H9 (cell line): ENCODE measurements around the gene RDH12. TPM values are rescaled to one million over a fixed set of nuclear protein-coding genes. Genes with fewer than 3 reads are reported as not detected.

ENCODE experiments used
- DNase-seq: peaks from one replicate; pipeline ENCODE4 v3.0.0-alpha.2; 2017
- H2AFZ ChIP-seq: one replicate; pipeline ENCODE4 v1.6.1; 2013; ENCODE audit warnings: mild to moderate bottlenecking, low read length, control low read depth, moderate library complexity
- H2AK5ac ChIP-seq: 2 replicates; pipeline ENCODE4 v1.6.1; 2013; ENCODE audit warnings: low read length, control low read depth, mixed read lengths; ENCODE audit not compliant: insufficient read length
- H2BK120ac ChIP-seq: one replicate; pipeline ENCODE4 v1.6.1; 2013; ENCODE audit warnings: low read depth, mild to moderate bottlenecking, low read length, control low read depth, inconsistent platforms; ENCODE audit not compliant: poor library complexity, severe bottlenecking
- H2BK12ac ChIP-seq: 2 replicates; pipeline ENCODE4 v1.6.1; 2013; ENCODE audit warnings: low read length, control low read depth, mixed read lengths, low read depth; ENCODE audit not compliant: insufficient read length
- H2BK15ac ChIP-seq: 2 replicates; pipeline ENCODE4 v1.6.1; 2013; ENCODE audit warnings: low read depth, low read length, control low read depth
- H2BK20ac ChIP-seq: one replicate; pipeline ENCODE4 v1.6.1; 2013; ENCODE audit warnings: low read depth, mild to moderate bottlenecking, low read length, control low read depth, inconsistent platforms; ENCODE audit not compliant: poor library complexity, severe bottlenecking
- H2BK5ac ChIP-seq: 2 replicates; pipeline ENCODE4 v1.6.1; 2013; ENCODE audit warnings: low read length, control low read depth, mixed read lengths; ENCODE audit not compliant: insufficient read length
- H3K14ac ChIP-seq: 2 replicates; pipeline ENCODE4 v1.6.1; 2013; ENCODE audit warnings: low read length, control low read depth; ENCODE audit not compliant: insufficient read depth
- H3K18ac ChIP-seq: 2 replicates; pipeline ENCODE4 v1.6.1; 2013; ENCODE audit warnings: low read depth, mild to moderate bottlenecking, mixed read lengths, low read length, control low read depth; ENCODE audit not compliant: insufficient read length
- H3K23ac ChIP-seq: 2 replicates; pipeline ENCODE4 v1.6.1; 2013; ENCODE audit warnings: low read length, control low read depth, mixed read lengths, low read depth; ENCODE audit not compliant: insufficient read length
- H3K23me2 ChIP-seq: 2 replicates; pipeline ENCODE4 v1.6.1; 2013; ENCODE audit warnings: low read depth, mild to moderate bottlenecking, mixed read lengths, low read length, control low read depth; ENCODE audit not compliant: insufficient read length, poor library complexity, severe bottlenecking
- H3K27ac ChIP-seq: 2 replicates; pipeline ENCODE4 v1.5.1; 2013; ENCODE audit warnings: low read length, control low read depth, mixed read lengths, low read depth; ENCODE audit not compliant: insufficient read length
- H3K27me3 ChIP-seq: 2 replicates; pipeline ENCODE4 v1.6.1; 2013; ENCODE audit warnings: low read length, control low read depth, inconsistent platforms; ENCODE audit not compliant: insufficient read depth
- H3K4ac ChIP-seq: 2 replicates; pipeline ENCODE4 v1.6.1; 2013; ENCODE audit warnings: low read depth, mild to moderate bottlenecking, control low read depth, inconsistent platforms, low read length, moderate library complexity
- H3K4me1 ChIP-seq: 2 replicates; pipeline ENCODE4 v1.6.1; 2013; ENCODE audit warnings: low read length, control low read depth, inconsistent platforms; ENCODE audit not compliant: insufficient read depth
- H3K4me2 ChIP-seq: 2 replicates; pipeline ENCODE4 v1.6.1; 2013; ENCODE audit warnings: low read length, control low read depth, mixed read lengths; ENCODE audit not compliant: insufficient read length, insufficient read depth
- H3K56ac ChIP-seq: 2 replicates; pipeline ENCODE4 v1.6.1; 2013; ENCODE audit warnings: low read depth, mild to moderate bottlenecking, mixed read lengths, low read length, control low read depth; ENCODE audit not compliant: insufficient read length
- H3K79me1 ChIP-seq: 2 replicates; pipeline ENCODE4 v1.6.1; 2013; ENCODE audit warnings: low read depth, mild to moderate bottlenecking, moderate library complexity, low read length, control low read depth, inconsistent platforms; ENCODE audit not compliant: insufficient read depth, poor library complexity, severe bottlenecking
- H3K79me2 ChIP-seq: 2 replicates; pipeline ENCODE4 v1.6.1; 2013; ENCODE audit warnings: low read length, control low read depth, inconsistent platforms; ENCODE audit not compliant: insufficient read depth
- H3K9ac ChIP-seq: 2 replicates; pipeline ENCODE4 v1.6.1; 2013; ENCODE audit warnings: low read length, control low read depth, mixed read lengths; ENCODE audit not compliant: insufficient read length; ENCODE audit errors: extremely low read depth
- H3K9me3 ChIP-seq: one replicate; pipeline ENCODE4 v1.6.1; 2013; ENCODE audit warnings: low read depth, low read length, inconsistent platforms; ENCODE audit not compliant: control insufficient read depth
- H3T11ph ChIP-seq: one replicate; pipeline ENCODE4 v1.6.1; 2013; ENCODE audit warnings: mild to moderate bottlenecking, low read length, control low read depth, inconsistent platforms
- H4K20me1 ChIP-seq: one replicate; pipeline ENCODE4 v1.6.1; 2013; ENCODE audit not compliant: control insufficient read depth, insufficient read length, insufficient read depth
- H4K5ac ChIP-seq: 2 replicates; pipeline ENCODE4 v1.6.1; 2013; ENCODE audit warnings: low read depth, mild to moderate bottlenecking, mixed read lengths, low read length, control low read depth; ENCODE audit not compliant: insufficient read length
- H4K8ac ChIP-seq: replicated peaks from 2 replicates; pipeline ENCODE4 v1.6.1; 2013; ENCODE audit warnings: low read length, control low read depth, mixed read lengths, low read depth; ENCODE audit not compliant: insufficient read length
- H4K91ac ChIP-seq: 2 replicates; pipeline ENCODE4 v1.6.1; 2013; ENCODE audit warnings: low read depth, mild to moderate bottlenecking, moderate library complexity, mixed read lengths, low read length, control low read depth; ENCODE audit not compliant: insufficient read length
- H3K27ac Mint-ChIP-seq, 3 experiments: 2 replicates in 2 of 3; 3 replicates in 1 of 3; pipeline ENCODE4 v1.8.0; 2020 to 2021; ENCODE audit warnings: mixed read lengths in 3 of 3, mild to moderate bottlenecking in 1 of 3, moderate library complexity in 1 of 3
- H3K27me3 Mint-ChIP-seq: 2 replicates; pipeline ENCODE4 v1.8.0; 2021; ENCODE audit warnings: low read depth, mild to moderate bottlenecking, moderate library complexity, mixed read lengths
- H3K36me3 Mint-ChIP-seq, 3 experiments: 2 replicates in 2 of 3; 3 replicates in 1 of 3; pipeline ENCODE4 v1.8.0; 2020 to 2021; ENCODE audit warnings: low read depth in 3 of 3, mixed read lengths in 3 of 3; ENCODE audit not compliant: insufficient read depth in 1 of 3
- H3K4me1 Mint-ChIP-seq, 2 experiments: 2 replicates each; pipeline ENCODE4 v1.8.0; 2020; ENCODE audit warnings: mixed read lengths in 2 of 2
- H3K4me3 Mint-ChIP-seq, 2 experiments: 2 replicates in 1 of 2; 3 replicates in 1 of 2; pipeline ENCODE4 v1.8.0; 2020 to 2021; ENCODE audit warnings: mild to moderate bottlenecking in 2 of 2, mixed read lengths in 2 of 2, moderate library complexity in 1 of 2
- H3K9me3 Mint-ChIP-seq, 2 experiments: 2 replicates in 1 of 2; 3 replicates in 1 of 2; pipeline ENCODE4 v1.8.0; 2020; ENCODE audit warnings: mild to moderate bottlenecking in 2 of 2, mixed read lengths in 2 of 2, moderate library complexity in 1 of 2
- CTCF ChIP-seq: fragments of 200-600 bp; sonication (generic); conservative IDR thresholded peaks from 3 replicates; pipeline ENCODE4 v1.8.0; 2021; ENCODE audit warnings: antibody characterized with exemption, mild to moderate bottlenecking
- WGBS: extraction: QIAGEN DNeasy Blood & Tissue Kit; methylation state at CpG from one replicate; pipeline ENCODE4 v1.1.7; 2013; ENCODE audit warnings: missing lambda C conversion rate, low lambda C conversion rate, mixed read lengths; ENCODE audit not compliant: insufficient read length; ENCODE audit errors: extremely low coverage; 5-methylcytosine and 5-hydroxymethylcytosine counted together
- total RNA-seq: library from RNA; stranded (reverse); gene quantifications from 2 replicates; pipeline ENCODE4 v1.2.1, GENCODE V29; 2021

Gene RDH12
- total RNA-seq, 1 experiment from 2014 or later = 0.74 TPM

- H4K91ac ChIP-seq = no peak overlapping the region
- H2BK20ac ChIP-seq = no peak overlapping the region
- no peak overlapping the region for H3K4ac ChIP-seq
- H2BK12ac ChIP-seq = no peak overlapping the region
- no peak overlapping the region for H2AFZ ChIP-seq
- H3K27ac ChIP-seq = no peak overlapping the region
- no peak for TF ChIP-seq CTCF
- WGBS = no CpG with 5 or more reads among the region's 3 CpGs
- H4K8ac ChIP-seq = no peak overlapping the region
- H4K5ac ChIP-seq = no peak overlapping the region
- H2BK120ac ChIP-seq = no peak overlapping the region
- Mint-ChIP-seq H3K36me3 (peaks cover 29 to 77% (median 69%) of the 10 kb centered on the region in 3 experiments), H3K4me1 (peaks cover 3 to 5% of the 10 kb centered on the region in 2 experiments; a peak in 2 of 4 replicates), H3K9me3 (no peaks in the 10 kb centered on the region; a peak in 1 of 5 replicates), H3K27ac (no peak overlapping the region), H3K4me3 (no peak overlapping the region), H3K27me3 (no peaks in the 10 kb centered on the region; the same call in 1 of the 2 replicates)
- peaks cover under 1% of the 10 kb centered on the region for H3K23me2 ChIP-seq
- H3K14ac ChIP-seq = no peak overlapping the region
- no peak for DNase-seq
- no peak overlapping the region for H2BK5ac ChIP-seq
- H3K79me2 ChIP-seq = no peaks in the 10 kb centered on the region; the same call in 1 of the 2 replicates
- no peak overlapping the region for H3K4me2 ChIP-seq
- H3K18ac ChIP-seq = no peak overlapping the region
- no peaks in the 10 kb centered on the region for H3K27me3 ChIP-seq
- H3K4me1 ChIP-seq = peaks cover 2% of the 10 kb centered on the region; the same call in 1 of the 2 replicates
- H3K9me3 ChIP-seq = no peaks in the 10 kb centered on the region
- H4K20me1 ChIP-seq = peaks cover 2% of the 10 kb centered on the region
- H3K56ac ChIP-seq = no peak overlapping the region
- no peak overlapping the region for H3T11ph ChIP-seq
- H3K23ac ChIP-seq = no peak overlapping the region
- H3K9ac ChIP-seq = no peak overlapping the region
- H3K79me1 ChIP-seq = peaks cover 11% of the 10 kb centered on the region
- no peak overlapping the region for H2BK15ac ChIP-seq
- no peak overlapping the region for H2AK5ac ChIP-seq
Observed at GRCh38 chr14:67680121-67680602, 21.5 kb upstream of the RDH12 start.
